NCI-H460 (cell line): ENCODE results near the gene CALML3. TPM values are rescaled to one million over a fixed set of nuclear protein-coding genes. Genes with fewer than 3 reads are reported as not detected.

Source experiments
- DNase-seq: peaks from one replicate; pipeline ENCODE4 v3.0.0-alpha.2; 2016; ENCODE audit warnings: low read depth; ENCODE audit errors: extremely low read depth
- total RNA-seq: library from RNA; depleted of rRNA; stranded (reverse); fragments of >200 nt; shearing (Covaris generic); gene quantifications from 2 replicates; pipeline ENCODE4 v1.2.3, GENCODE V29; 2014

The CALML3 gene
- total RNA-seq, 1 experiment from 2014 or later, result not detected

- no peak for DNase-seq
Observed at GRCh38 chr10:5564537-5565204, 39.9 kb downstream of the CALML3 start.

DNA sequence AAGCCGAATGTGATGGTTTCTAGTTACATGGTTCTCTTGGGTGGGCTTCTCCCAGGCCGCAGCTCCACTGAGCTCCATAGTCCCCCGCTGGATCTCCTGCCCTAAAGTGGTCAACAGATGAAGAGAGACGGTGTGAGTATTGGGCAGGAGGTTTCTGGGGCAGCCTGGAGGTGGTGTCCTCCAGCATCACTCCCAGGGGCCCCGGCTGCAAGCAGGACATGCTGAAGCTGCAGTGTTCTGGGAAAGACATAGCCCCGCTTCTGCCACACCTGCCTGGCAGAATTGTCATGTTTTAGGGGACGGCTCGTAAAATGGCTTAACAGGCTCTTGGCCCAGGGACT is 40.4 kb downstream of the CALML3 start:
- no peak for DNase-seq

- DNase-seq, result no peak
Observed at GRCh38 chr10:5565671-5566581, 41.2 kb downstream of the CALML3 start.

- DNase-seq, result no peak
Observed at GRCh38 chr10:5566614-5567013, 41.9 kb downstream of the CALML3 start.

- no peak for DNase-seq
Observed at GRCh38 chr10:5567477-5567876, 42.7 kb downstream of the CALML3 start.

DNA sequence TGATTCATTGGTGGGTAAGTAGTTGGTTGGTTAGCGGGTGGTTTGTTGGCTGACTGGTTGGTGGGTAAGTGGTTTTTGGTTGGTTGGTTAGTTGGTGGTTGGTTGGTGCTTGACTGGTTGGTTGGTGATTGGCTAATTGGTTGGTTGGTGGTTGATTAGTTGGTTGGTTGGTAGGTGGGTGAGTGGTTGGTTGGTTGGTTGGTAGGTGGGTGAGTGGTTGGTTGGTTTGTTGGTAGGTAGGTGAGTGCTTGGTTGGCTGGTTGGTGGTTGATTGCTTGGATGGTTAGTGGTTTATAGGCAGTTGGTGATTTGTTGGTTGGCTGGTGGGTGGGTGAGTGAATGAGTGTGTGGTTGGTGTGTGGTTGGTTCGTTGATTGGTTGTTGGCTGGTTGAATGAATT is 44.2 kb downstream of the CALML3 start:
- DNase-seq, result no peak

GRCh38 chr10:5569568-5569967 is 44.8 kb downstream of the CALML3 start:
- DNase-seq, result no peak

DNA sequence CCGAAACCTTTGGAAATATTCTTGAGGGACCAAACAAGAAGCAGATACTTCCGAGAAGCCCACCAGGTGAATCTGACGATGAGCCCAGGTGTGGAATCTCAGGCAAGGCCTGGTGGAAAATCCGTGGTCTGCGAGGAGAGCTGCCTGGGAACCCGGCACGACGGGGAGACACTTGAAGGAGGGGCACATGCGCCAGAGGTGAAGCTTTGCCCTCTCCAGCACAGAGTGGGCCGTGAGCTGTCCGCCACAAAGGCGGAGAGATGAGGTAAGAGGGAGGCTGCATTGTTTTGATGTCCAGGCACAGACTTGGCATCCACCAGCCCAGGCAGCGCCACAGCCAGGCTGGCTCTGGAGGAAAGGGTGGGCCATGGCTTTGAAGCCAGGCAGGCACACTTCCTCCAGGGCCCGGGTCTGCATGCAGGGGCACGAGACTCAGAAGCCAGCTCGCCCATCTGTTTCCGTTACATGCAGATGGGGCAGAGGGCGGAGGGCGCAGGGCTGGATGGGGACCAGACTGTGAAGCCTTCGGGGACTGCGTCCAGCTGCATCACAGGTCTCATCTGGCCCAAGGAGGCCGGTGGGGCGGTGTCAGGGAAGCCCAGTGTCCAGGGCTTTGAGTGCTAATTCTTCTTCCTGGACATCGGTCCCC is 45.4 kb downstream of the CALML3 start:
- DNase-seq, result no peak

- no peak for DNase-seq
Observed at GRCh38 chr10:5570979-5571810, 46.4 kb downstream of the CALML3 start.

- DNase-seq, result no peak
Observed at GRCh38 chr10:5571826-5572225, 47.1 kb downstream of the CALML3 start.

DNA sequence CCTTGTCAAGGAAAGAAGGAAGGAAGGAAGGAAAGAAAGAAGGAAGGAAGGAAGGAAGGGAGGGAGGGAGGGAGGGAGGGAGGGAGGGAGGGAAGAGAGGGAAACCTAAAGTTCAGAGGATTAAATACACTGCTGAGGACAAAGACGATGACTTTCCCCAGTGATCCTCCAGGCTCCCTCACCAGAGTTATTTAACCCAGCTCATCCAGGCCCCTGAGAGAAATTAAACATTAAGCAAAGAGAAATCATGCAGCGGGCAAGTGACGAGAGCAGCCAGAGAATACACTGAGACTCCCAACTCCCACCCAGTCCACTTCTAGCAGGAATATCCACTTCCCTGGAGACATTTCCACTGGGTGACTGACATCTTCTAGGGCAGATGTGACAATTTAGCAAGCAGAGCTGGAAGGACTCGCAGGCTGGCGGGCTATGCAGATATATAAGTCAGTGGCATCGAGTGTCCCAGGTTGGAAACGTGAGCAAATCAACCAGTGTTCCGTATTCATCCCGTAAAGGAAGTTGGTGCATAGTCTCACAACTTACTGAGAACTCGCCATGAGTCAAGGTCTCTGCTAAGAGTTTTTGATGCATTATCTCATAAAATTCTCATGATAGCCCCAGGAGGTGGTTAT is 48.7 kb downstream of the CALML3 start:
- no peak for DNase-seq

DNA sequence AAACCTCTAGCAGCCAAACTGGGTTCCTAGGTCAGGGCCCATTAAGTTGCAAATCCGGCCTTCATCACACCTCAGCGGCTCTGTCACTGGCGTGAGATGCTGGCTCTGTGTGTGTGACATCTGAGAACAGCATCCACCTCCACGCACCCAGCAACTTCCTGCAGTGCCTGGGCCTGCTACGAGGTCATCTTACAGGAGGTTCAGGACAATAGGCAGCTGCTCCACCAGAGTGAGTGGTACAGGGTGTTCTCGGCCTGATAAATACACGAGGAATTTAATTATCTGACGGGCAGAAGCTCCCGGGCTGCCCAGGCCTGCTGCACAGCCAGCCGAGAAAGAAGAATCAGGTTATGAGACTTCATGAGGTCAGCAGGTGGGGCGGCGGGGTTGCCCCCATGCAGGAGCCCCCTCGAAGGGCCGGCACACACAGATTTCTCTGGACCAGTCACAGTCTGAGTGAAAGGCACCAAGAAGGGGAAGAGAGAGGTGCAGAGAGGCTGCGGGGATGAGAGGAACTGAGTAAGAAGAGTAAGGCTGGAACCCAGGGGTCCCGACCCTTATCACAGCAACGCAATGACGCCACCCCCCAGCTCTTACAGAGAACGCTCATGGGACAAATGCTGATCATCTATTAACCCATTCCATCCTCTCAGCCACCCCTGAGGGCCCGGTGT is 49.3 kb downstream of the CALML3 start:
- DNase-seq, result no peak

DNA sequence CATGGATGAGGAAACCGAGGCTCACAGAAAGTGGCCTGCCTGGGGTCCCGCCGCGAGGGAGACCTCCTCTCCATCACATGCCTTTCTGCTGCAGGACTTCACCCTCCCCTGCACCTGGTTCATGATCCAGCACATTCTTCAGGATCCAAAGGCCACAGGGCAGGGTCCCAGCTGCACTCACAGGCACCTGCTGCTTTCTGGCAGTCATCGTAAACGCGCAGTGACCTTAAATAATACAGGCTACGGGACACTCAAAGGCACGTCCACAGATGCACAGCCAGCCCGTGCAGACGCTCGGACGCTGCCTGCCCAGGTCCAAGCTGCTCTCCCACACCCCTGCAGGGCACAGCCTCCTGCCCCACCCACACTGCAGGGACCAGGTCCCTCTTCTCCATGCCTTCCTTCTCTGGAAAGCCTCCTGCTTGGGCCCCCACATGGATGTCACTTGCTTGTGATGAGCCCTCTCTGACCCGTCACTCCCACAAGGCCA is 49.9 kb downstream of the CALML3 start:
- no peak for DNase-seq

DNA sequence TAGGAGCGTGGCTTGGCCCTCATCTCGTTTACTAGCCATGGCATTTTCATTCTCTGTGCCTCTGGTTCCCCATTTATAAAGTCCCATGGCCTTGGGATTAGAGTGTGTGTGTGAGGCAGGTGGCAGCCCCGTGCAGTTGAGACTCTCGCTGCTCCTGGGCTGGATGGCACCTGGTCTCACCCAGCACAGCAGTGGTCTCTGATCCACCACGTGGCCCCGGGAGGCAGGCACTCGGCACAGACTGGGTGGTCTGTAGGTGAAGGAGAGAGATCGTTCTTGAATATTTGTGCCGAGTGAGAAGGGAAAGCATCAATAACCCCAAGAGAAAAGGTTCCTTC is 50.4 kb downstream of the CALML3 start:
- DNase-seq, result no peak

- no peak for DNase-seq
Observed at GRCh38 chr10:5575482-5576153, 50.9 kb downstream of the CALML3 start.

GRCh38 chr10:5576154-5576748 is 51.5 kb downstream of the CALML3 start:
- no peak for DNase-seq
